HG03565 (cell line): ENCODE results near the gene HOXB5.

Experiments
- ATAC-seq: cut with Tn5 transposase; IDR thresholded peaks from one replicate; pipeline ENCODE4 v1.9.1; 2021; ENCODE audit warnings: mild to moderate bottlenecking, moderate library complexity; ENCODE audit not compliant: unreplicated experiment

The HOXB5 gene

DNA sequence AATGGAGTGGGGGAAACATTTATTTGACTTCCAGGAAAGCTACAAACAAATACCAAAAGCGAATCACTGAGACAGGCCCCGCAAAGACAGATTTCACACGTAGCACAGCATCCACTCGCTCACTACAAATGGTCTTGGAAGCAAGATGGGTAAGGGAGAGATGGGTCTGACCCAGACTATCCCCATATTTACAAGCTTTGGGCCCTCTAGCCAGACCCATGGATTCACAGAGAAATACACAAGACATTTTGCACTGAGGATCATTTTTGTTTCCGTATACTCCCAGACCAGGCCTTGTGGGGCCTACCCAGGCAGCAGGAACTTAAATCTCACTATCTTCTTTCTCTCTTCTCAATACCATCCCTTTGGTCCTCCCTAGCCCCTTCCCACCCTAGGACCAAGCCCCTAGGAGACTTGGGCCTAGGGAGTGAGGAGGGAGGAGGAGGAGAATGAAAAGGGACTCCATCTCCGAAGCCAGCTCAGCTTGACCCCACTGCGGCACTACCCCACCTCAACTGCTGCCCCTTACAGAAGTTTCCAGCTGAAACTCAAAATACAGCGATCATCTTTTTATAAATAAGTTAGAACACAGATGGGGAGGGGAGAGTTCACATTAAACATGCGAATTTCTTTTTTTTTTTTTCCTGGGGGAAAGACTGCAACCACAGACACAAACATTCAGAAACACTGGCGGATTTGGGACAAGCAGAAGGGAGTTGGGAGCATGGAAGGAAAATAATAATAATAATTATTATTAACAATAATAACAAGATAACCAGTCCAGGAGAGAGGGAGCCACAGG lies 2.1 kb downstream of the HOXB5 start:
- ATAC-seq, result no peak

DNA sequence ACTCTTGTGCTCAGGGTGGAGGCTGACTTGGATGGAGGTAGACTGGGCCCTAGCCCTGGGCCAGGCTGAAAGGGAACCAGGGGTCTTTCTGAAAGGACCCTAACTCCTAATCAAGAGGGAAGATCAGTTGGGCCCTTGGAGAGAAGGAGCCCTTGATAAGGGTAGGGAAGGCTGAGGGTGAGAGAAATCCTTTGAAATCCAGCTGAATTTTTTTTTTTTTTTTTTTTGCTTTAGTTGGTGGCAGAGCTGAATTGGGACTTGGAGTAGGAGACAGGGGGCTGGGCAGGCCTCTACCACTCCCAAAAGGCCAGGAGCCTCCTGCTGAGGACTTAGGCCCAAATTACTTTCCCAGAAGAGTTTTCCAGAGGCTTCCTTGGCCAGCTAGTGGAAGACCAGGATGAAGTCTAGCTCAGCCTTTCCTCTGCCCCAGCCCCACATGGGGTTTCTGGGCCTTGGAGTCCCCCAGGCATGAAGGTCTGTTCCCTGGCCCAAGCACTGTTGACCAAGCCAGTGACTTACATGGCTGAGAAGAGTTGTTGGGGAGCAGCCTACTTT lies 2.9 kb downstream of the HOXB5 start:
- ATAC-seq, result no peak

DNA sequence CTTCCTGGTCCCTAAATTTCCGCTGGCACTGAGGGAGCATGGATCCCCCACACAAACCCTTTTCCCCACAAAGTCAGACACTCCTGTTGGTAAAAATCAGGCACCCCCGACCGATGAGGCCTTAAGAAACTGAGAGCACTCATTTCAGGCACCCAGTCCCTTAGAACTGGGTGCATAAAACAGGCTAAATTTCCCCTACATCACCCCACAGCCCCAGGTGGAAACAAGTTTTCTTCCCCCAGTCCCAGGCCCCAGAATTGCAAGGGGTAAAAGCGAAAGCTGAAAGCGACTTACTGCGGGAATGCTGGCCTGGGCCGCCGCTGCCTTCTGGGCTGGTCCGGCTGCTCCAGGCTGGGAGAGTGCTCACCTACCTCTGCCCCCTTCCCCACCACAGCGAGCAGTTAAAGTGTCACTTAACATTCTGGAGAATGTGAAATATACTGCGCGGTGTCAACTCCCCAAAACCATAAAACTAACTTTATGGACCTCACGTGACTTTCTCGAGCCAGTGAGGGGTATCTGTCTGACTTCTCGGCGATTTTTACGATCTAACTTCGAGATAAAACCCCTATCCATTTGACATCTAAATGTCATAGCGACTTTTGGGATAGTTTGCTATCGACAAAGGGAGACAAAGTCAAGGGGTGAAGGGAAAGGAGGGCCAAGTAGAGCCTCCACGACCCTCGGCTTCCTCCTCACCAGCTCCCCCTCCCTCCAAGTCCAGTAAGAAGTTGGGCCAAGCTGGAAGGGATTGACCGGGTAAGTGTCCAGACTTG lies 3.6 kb downstream of the HOXB5 start, which contains the start of gene HOXB3:
TSS of gene HOXB3 (minus strand) at position 411 of the 776 bp plus-strand sequence. CDS start 37,767 bp downstream, outside the sequence.
- ATAC-seq, result no peak

DNA sequence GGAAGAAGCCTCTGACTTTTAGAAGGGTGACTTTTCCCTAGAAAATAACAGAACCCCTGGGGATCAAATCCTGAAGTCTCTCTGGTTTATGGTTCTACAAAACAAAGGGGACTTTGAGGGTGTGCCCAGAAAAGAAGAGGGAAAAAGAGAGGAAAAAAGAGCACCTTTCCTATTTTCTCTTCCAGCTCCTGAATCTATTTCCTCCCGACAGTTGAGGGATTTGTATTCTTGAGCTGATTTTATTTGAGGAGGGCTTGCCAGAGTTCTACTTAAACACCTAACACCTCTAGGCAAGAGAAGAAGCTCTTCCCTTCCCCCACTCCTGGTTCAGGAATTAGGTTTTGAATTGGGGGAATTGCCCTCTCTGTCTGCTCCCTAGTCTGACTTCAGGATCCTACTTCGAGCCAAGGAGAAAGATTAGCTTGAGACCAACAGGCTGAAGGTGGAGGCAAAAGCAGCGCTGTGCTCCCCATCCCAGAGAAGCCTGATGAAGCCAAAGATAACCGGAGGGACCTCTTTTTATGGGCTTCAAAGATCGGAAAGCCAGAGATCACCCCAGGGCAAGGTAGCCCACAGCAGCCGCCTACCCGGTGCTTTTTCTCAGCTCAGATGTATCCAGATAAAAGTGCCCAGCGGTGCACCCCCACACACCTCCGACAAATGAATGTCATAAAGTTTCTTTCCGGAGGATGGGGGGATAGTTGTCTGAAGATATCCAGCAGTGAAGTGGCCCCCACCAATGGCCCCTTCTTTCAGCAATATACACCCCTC lies 4.3 kb downstream of the HOXB5 start:
- no peak for ATAC-seq

DNA sequence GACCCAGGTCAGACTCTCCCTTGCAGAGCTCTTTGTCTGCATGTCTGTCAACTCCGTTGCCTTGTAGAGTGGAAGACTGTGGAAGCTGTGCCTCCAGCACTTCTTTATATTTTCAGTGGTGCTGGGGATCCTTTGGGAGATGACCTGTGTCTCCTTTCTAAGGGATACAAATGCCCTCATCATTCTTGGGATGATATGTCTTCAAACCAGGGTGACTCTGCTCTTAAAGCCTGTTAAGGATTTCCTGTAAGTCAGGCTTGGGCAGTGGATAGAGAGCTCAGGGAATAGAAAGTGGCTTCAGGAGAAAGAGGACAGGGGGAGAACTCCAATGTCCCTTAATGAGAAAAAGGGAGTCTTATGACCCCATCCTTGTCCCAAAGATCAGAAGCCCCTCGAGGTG lies 5.1 kb downstream of the HOXB5 start:
- ATAC-seq, result no peak

DNA sequence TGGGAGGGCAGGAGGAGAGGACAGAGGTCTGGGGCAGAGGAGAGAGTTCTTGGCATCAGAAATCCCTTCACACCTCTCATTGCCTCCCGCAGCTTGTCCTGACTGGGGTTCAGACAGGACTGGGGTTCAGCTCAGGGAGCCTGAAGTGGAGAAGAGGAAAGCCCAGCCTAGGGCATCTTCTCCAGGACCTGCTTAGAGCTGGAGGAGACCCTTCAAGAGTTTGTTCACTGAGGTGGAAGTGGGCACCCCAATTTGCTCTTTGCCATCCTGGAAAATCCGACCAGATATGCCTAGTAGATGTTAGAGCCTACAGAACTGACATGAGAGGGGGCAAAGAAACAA lies 5.5 kb downstream of the HOXB5 start:
- ATAC-seq, result no peak

DNA sequence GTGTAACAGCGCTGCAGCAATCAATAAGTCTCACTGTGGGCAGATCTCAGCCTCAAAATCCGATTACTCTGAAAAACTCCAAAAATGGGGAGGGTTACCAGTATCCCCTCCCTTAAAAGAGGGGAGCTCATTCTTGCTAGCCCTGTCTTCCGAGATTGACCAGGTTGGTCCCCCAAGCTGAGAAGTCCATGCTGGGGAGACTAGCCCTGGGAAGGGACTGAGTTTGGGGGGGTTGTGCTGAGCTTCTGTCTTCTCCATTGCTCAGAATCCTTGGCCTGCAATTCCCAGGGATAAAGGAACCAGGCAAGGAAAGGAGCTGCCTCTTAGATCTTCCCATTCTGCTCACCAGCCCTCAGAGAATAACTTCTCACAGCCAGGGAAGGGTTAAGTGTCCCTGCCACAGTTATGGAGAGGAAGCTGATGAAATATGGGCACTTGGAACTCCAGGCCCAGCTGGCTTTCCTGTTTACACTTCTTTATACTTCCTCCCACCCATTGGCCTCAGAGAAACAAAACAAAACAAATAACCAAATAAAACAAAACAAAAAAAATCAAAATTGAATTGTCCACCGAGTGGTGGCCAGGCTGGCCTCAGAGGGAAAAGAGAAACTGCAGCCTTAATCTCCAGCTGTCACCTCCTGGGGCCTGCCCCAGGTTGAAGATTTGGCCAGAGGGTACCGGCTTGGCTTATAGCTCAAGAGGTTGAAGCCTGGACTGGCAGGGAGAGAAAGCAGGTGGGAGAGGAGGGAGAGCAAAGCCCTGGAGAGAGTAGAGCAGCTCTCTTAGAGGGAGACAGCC lies 6.1 kb downstream of the HOXB5 start:
- no peak for ATAC-seq

DNA sequence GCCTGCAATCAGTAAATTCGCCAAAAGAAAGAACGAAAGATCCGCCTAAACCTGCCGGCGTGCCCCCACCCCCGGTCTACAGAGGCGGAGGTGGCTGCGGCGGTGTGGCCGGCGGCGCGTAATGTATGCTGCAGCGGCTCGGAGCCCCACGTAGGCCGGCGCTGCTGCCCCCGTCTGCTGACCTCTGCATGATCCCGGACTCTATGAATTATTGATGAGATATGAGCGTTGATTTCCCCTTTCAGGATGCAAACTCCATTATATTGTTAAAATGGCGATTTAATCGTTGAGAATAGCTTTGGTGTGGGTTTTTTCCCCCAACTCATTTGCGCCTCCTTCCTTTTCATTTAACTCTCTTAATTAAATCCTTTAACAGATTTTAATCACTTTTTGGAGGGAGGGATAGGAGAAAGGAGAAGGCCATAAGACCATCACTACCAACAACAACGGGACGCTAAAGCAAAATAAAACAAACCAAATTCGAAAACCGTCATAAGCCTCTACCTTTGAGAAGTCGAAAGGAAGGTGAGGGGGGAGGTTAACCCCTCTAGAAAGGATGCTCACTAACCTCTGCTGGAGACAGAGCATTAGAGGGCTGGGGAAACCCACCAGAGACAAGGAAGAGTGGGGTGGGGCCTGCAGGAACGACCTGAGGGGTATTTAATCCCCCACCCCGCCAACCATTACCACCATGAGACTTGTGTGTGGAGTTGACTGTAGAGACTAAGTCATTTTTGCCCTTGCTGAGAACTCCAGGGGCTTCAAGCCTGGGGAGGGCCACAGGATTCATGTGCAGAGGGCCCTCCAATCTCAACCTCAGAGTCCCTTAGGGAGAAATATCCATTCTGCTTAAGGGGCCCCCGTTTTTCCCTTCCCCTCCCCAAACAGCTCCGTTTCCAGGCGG lies 7.0 kb downstream of the HOXB5 start:
- no peak for ATAC-seq

DNA sequence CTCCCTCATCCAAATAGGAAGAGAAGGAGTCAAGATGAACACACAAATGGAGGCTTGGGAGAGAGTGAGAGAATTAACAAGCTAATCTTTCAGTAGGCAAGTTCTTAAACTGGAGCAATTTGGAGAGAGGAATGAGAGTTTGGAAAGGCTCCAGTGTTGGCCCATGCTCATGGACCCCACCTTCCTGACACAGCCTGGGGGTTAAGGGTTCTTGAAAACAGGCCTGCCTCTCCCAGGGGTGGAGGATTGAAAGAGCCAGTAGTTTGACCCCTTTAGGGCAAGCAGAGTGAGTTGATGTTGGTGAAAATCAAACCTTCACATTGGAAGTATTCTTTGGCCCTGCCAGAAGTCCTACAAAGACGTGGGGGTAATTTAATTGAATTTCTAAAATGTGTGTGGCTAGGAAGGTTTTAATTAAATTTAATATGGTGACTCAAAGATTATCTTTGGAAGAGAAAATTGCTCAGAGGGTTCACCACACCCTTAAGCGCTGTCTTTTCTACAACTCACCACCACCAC lies 9.3 kb downstream of the HOXB5 start:
- ATAC-seq, result no peak

DNA sequence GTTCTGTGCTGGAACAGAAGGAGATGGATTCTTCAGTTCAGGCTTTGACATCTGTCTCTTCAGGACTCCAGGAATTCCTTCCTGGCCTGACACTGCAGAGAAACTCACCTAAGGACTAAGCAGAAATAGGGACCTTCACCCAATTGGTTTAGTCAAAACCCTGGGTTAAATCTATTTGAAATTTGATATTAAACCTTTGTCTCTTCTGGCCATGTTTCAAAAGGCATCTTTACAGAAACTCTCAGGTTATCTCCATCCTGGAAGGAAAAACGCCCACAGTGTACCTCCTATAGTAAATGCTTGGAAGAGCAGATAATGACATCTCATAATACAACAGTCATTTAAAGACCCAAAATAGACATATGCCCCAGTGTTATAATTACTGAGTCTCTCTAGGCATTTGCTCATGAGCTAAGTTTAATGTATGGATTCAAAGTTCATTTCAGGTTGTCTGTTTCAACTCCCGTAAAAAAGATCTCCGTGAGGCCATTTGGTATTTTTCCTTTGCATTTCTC lies 9.8 kb downstream of the HOXB5 start:
- ATAC-seq, result no peak

DNA sequence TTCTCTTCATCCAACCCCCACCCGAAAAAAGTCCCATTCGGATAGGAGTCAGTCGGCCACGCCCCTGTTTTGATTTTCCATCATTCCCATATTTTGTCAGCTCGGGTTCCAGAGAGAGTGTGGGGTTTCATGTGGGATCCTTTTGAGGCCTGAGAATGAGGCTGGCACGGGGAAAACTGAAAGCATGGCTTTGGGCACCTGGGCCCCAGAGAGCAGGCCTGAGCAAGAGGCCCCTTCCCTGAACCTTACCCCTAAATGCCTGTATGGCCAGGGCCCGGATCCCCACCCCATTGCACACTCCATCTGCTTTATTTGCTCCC lies 10.9 kb downstream of the HOXB5 start:
- no peak for ATAC-seq

DNA sequence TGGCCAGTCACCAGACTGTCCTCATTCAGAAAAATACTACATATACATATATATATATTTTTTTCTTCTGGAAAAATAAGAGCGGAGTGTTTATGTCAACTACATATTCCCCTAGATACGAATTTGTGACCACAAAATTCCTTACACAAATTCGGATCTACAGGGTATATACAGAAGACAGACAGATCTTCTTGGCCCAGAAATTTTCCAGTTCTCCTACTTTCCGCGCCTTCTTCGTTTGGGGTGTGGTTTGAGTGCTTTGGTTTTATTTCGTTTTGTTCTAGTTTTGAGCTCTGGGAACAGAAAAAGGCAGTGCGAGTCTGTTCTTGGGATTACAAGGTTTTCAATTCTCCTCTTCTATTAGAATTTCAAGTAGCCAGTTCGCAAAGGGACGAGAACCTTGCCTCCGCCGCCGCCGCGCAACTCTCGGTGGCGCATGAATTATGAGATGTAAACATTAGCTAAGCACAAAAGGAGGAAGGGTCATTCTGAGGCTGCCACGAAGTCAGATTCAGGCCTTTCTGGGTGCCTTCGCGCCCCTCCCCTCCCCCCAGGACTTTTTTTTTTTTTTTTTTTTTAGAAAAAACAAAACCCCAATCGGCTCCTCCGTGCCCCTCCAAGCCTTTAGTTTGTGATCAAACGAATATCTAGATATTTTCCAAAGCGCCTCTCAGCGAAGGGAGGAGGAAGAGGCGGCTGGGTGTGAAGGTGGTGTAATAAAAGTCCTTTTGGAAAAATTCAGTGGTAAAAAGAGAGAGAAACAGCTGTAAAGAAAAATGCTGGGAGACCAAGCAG lies 13.6 kb downstream of the HOXB5 start:
- no peak for ATAC-seq

DNA sequence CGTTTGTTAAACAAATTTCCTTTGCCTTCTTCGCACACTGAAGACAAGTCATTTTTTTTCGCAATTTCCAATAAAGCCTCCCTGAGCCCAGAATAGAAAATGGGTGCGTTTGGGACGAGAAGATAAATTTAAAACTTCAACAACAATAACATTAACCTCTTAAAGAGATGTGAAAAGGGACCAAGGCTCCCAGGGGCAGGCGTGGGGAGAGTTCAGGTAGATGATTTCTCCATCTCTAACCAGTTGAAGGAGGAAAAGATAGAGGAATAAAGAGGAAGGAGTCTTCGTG lies 14.2 kb downstream of the HOXB5 start:
- ATAC-seq, result no peak

DNA sequence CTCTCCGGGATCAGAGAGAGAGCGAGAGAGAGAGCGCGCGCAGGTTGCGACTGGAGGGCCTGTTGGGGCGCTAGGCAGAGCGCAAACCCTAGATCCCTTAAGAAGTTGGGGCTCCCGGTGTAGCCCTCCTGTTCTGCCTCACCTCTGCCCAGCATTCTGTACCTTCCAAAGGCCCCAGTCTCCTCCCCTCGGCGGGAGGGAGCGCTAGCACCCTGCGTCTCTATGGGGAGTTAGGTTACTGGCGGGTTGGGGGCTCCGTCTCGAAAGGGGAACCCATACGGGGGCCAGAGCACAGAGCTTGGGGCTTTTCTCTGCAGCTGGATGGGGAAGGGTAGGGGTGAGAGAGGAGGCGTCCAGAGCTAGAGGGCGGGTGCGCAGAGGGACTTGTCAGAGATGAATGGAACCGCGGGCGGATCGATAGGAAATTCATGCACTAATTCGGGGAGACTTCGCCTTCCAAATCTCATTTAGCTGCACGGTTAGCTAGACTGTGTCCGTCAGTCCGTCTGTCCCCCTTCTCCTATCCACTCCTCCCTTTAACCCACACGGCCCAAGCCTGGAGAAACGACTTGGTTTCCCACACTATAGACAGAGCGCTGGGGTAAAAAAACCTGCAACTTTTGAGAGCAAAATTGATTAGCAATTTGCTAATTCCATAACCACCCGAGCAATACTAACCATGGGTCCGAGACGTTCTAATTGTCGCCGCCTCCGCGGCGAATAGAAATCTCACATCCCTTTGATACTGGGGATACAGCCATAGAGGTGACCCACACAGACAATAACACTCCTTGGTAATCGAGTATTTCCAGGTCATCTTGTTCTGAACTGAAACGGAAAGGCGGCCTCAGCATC lies 14.7 kb downstream of the HOXB5 start:
- no peak for ATAC-seq

DNA sequence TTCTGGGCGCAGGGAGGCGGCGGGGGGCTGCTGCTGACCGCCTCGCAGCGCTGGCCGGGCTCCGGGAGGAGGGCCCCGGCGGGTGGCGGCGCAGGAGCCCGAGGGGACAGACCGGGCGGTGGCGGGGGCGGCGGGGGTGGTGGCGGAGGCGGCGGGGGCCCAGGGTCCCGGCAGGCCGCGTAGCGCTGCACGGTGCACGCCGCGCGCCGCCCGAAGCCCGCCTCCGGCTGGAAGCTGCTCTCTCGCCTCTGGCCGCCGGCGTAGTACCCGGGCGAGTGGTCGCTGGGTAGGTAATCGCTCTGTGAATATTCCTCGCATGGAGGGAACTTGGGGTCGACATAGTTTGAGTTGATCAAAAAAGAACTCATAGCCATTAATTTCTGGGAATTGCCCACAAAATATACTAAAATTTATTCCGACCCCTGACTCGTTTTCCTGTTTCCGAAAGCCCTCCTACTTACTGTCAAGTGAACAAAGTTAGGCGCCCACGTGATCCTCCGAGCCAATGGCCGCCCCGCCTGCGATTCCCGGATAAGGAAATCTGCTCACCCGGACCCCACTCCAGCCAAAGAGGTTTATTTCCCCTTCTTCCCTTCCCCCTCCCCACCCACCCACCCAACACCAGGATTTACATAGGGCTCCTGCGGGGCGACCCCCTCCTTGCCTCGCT lies 15.5 kb downstream of the HOXB5 start, which contains the start of gene HOXB4:
TSS of gene HOXB4 (minus strand) at position 405 of the 670 bp plus-strand sequence. CDS start at position 374, 31 bp downstream.
- ATAC-seq, result no peak

DNA sequence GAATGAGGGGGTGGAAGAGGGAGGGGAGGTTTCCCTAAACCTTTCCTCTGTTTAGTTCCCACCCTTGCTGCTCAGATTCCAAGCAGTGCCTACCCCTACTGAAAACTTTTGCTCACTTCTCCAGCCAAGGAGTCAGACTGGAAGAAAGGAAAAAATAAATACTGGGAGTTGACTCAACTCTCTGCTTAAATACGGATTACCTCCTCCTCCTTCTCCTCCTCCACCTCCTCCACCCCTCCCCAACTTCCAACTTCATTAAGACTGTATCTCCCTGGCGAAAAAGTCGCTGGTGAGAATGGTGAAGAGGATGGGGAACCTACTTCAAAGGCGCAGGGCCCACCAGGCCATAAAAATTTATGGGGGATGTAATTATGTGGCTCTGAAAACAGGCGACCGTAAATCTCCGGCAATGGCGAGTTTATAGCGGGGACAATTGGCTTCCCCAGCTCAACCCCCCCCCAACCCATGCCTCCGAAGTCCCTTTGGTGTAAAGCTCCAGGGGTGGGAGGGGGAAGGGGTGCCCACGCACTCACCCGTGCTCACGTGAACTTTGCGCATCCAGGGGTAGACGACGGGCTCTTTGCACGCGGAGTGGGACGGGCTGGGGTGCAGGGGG lies 16.1 kb downstream of the HOXB5 start:
- no peak for ATAC-seq
